ENCODE data around the gene TMEM218. TPM values are rescaled to one million over a fixed set of nuclear protein-coding genes. Genes with fewer than 3 reads are reported as not detected.

Gene TMEM218
- total and polyA plus RNA-seq, 9 donors: 22.3 to 27.1 (median 26.3) TPM

GRCh38 chr11:125110506-125110905 lies 920 bp downstream of the TMEM218 start:
- Histone ChIP-seq H3K27ac (ENCODE audit: low read length) (no peak overlapping the region), H3K27me3 (ENCODE audit: control insufficient read depth, insufficient read depth, low read length) (peaks cover 11% of the 10 kb centered on the region)
- no CpG with 5 or more reads among the region's 4 CpGs for WGBS (ENCODE audit: insufficient coverage)

GRCh38 chr11:125108469-125108868 lies 3.0 kb downstream of the TMEM218 start:
- H3K9me3 ChIP-seq (replicated peaks; ENCODE audit: control insufficient read depth, low read depth, low read length): no peaks in the 10 kb centered on the region
- peaks cover 12% of the 10 kb centered on the region for H3K4me1 ChIP-seq (ENCODE audit: control insufficient read depth, insufficient read depth, low read length)
- 88% methylated on average over 1 of the region's 3 CpGs for WGBS (ENCODE audit: insufficient coverage)
- H3K27ac ChIP-seq (ENCODE audit: low read length): no peak overlapping the region
- no peak overlapping the region for H3K4me3 ChIP-seq (ENCODE audit: low read length)
- H3K36me3 ChIP-seq (ENCODE audit: control insufficient read depth, insufficient read depth, low read length): no peaks in the 10 kb centered on the region
- DNase-seq: no peak
- H3K27me3 ChIP-seq (ENCODE audit: control insufficient read depth, insufficient read depth, low read length): peaks cover under 1% of the 10 kb centered on the region

More at GRCh38 chr11:125110506-125110905, 920 bp downstream of the TMEM218 start:
- Histone ChIP-seq H3K36me3 (ENCODE audit: control insufficient read depth, insufficient read depth, low read length) (no peaks in the 10 kb centered on the region), H3K9me3 (replicated peaks; ENCODE audit: control insufficient read depth, low read depth, low read length) (no peaks in the 10 kb centered on the region), H3K4me1 (ENCODE audit: control insufficient read depth, insufficient read depth, low read length) (peaks cover 12% of the 10 kb centered on the region), H3K4me3 (ENCODE audit: low read length) (peak overlapping the region; percentile 96)
- no peak for DNase-seq

- Histone ChIP-seq H3K4me3 (ENCODE audit: low read length) (no peak overlapping the region), H3K27ac (ENCODE audit: low read length) (no peak overlapping the region), H3K4me1 (ENCODE audit: control insufficient read depth, insufficient read depth, low read length) (peaks cover 5% of the 10 kb centered on the region), H3K27me3 (ENCODE audit: control insufficient read depth, insufficient read depth, low read length) (no peaks in the 10 kb centered on the region), H3K9me3 (replicated peaks; ENCODE audit: control insufficient read depth, low read depth, low read length) (no peaks in the 10 kb centered on the region), H3K36me3 (ENCODE audit: control insufficient read depth, insufficient read depth, low read length) (peaks cover 15% of the 10 kb centered on the region)
- DNase-seq: no peak
- no CpG with 5 or more reads among the region's 1 CpG for WGBS (ENCODE audit: insufficient coverage)
Measured at GRCh38 chr11:125105926-125106325, 5.5 kb downstream of the TMEM218 start.

- DNase-seq: peak; percentile 30
- peaks cover 41% of the 10 kb centered on the region for H3K36me3 ChIP-seq (ENCODE audit: control insufficient read depth, insufficient read depth, low read length)
- 100% methylated on average over 2 of the region's 7 CpGs for WGBS (ENCODE audit: insufficient coverage)
- no peaks in the 10 kb centered on the region for H3K27me3 ChIP-seq (ENCODE audit: control insufficient read depth, insufficient read depth, low read length)
- H3K27ac ChIP-seq (ENCODE audit: low read length): no peak overlapping the region
- no peaks in the 10 kb centered on the region for H3K4me1 ChIP-seq (ENCODE audit: control insufficient read depth, insufficient read depth, low read length)
- no peaks in the 10 kb centered on the region for H3K9me3 ChIP-seq (replicated peaks; ENCODE audit: control insufficient read depth, low read depth, low read length)
- no peak overlapping the region for H3K4me3 ChIP-seq (ENCODE audit: low read length)
Measured at GRCh38 chr11:125102510-125102909, 8.9 kb downstream of the TMEM218 start.

- WGBS (ENCODE audit: insufficient coverage): 94% methylated on average over 10 of the region's 19 CpGs
- H3K9me3 ChIP-seq (replicated peaks; ENCODE audit: control insufficient read depth, low read depth, low read length): no peaks in the 10 kb centered on the region
- H3K27ac ChIP-seq (ENCODE audit: low read length): no peak overlapping the region
- H3K36me3 ChIP-seq (ENCODE audit: control insufficient read depth, insufficient read depth, low read length): peaks cover 45% of the 10 kb centered on the region
- H3K4me1 ChIP-seq (ENCODE audit: control insufficient read depth, insufficient read depth, low read length): no peaks in the 10 kb centered on the region
- no peak overlapping the region for H3K4me3 ChIP-seq (ENCODE audit: low read length)
- no peak for DNase-seq
- no peaks in the 10 kb centered on the region for H3K27me3 ChIP-seq (ENCODE audit: control insufficient read depth, insufficient read depth, low read length)
Measured at GRCh38 chr11:125102025-125102424, 9.4 kb downstream of the TMEM218 start.

GRCh38 chr11:125101596-125101995 lies 9.8 kb downstream of the TMEM218 start:
- WGBS (ENCODE audit: insufficient coverage): 67% methylated on average over 3 of the region's 3 CpGs
- Histone ChIP-seq H3K4me1 (ENCODE audit: control insufficient read depth, insufficient read depth, low read length) (no peaks in the 10 kb centered on the region), H3K4me3 (ENCODE audit: low read length) (no peak overlapping the region), H3K9me3 (replicated peaks; ENCODE audit: control insufficient read depth, low read depth, low read length) (no peaks in the 10 kb centered on the region), H3K27me3 (ENCODE audit: control insufficient read depth, insufficient read depth, low read length) (no peaks in the 10 kb centered on the region), H3K36me3 (ENCODE audit: control insufficient read depth, insufficient read depth, low read length) (peaks cover 47% of the 10 kb centered on the region), H3K27ac (ENCODE audit: low read length) (no peak overlapping the region)
- no peak for DNase-seq

GRCh38 chr11:125100136-125100535 lies 11.3 kb downstream of the TMEM218 start:
- WGBS (ENCODE audit: insufficient coverage): no CpG with 5 or more reads among the region's 2 CpGs
- no peaks in the 10 kb centered on the region for H3K4me1 ChIP-seq (ENCODE audit: control insufficient read depth, insufficient read depth, low read length)
- H3K9me3 ChIP-seq (replicated peaks; ENCODE audit: control insufficient read depth, low read depth, low read length): no peaks in the 10 kb centered on the region
- no peaks in the 10 kb centered on the region for H3K27me3 ChIP-seq (ENCODE audit: control insufficient read depth, insufficient read depth, low read length)
- no peak overlapping the region for H3K4me3 ChIP-seq (ENCODE audit: low read length)
- H3K27ac ChIP-seq (ENCODE audit: low read length): no peak overlapping the region
- no peak for DNase-seq
- H3K36me3 ChIP-seq (ENCODE audit: control insufficient read depth, insufficient read depth, low read length): peaks cover 56% of the 10 kb centered on the region

GRCh38 chr11:125094731-125095130 lies 16.7 kb downstream of the TMEM218 start:
- no peak overlapping the region for H3K4me3 ChIP-seq (ENCODE audit: low read length)
- H3K27ac ChIP-seq (ENCODE audit: low read length): no peak overlapping the region
- no peak for DNase-seq
- H3K27me3 ChIP-seq (ENCODE audit: control insufficient read depth, insufficient read depth, low read length): no peaks in the 10 kb centered on the region
- H3K4me1 ChIP-seq (ENCODE audit: control insufficient read depth, insufficient read depth, low read length): peaks cover 4% of the 10 kb centered on the region
- H3K9me3 ChIP-seq (replicated peaks; ENCODE audit: control insufficient read depth, low read depth, low read length): no peaks in the 10 kb centered on the region
- H3K36me3 ChIP-seq (ENCODE audit: control insufficient read depth, insufficient read depth, low read length): peaks cover 34% of the 10 kb centered on the region
- no CpG with 5 or more reads among the region's 2 CpGs for WGBS (ENCODE audit: insufficient coverage)

GRCh38 chr11:125093502-125093901 lies 17.9 kb downstream of the TMEM218 start:
- 88% methylated on average over 3 of the region's 4 CpGs for WGBS (ENCODE audit: insufficient coverage)

GRCh38 chr11:125092669-125093068 lies 18.8 kb downstream of the TMEM218 start:
- WGBS (ENCODE audit: insufficient coverage): 42% methylated on average over 1 of the region's 6 CpGs
- Histone ChIP-seq H3K27me3 (ENCODE audit: control insufficient read depth, insufficient read depth, low read length) (no peaks in the 10 kb centered on the region), H3K9me3 (replicated peaks; ENCODE audit: control insufficient read depth, low read depth, low read length) (no peaks in the 10 kb centered on the region), H3K4me3 (ENCODE audit: low read length) (no peak overlapping the region), H3K36me3 (ENCODE audit: control insufficient read depth, insufficient read depth, low read length) (peaks cover 20% of the 10 kb centered on the region), H3K4me1 (ENCODE audit: control insufficient read depth, insufficient read depth, low read length) (peaks cover 4% of the 10 kb centered on the region), H3K27ac (ENCODE audit: low read length) (no peak overlapping the region)
- DNase-seq: no peak

More at GRCh38 chr11:125093502-125093901, 17.9 kb downstream of the TMEM218 start:
- no peaks in the 10 kb centered on the region for H3K9me3 ChIP-seq (replicated peaks; ENCODE audit: control insufficient read depth, low read depth, low read length)
- peaks cover 25% of the 10 kb centered on the region for H3K36me3 ChIP-seq (ENCODE audit: control insufficient read depth, insufficient read depth, low read length)
- peaks cover 4% of the 10 kb centered on the region for H3K4me1 ChIP-seq (ENCODE audit: control insufficient read depth, insufficient read depth, low read length)
- H3K27ac ChIP-seq (ENCODE audit: low read length): no peak overlapping the region
- DNase-seq: no peak
- H3K4me3 ChIP-seq (ENCODE audit: low read length): no peak overlapping the region
- H3K27me3 ChIP-seq (ENCODE audit: control insufficient read depth, insufficient read depth, low read length): no peaks in the 10 kb centered on the region
